IPS DF 6.9 (cell line): ENCODE measurements around the gene MROH2A.

Source experiments
- DNase-seq: peaks from one replicate; pipeline ENCODE4 v3.0.0-alpha.2; 2013; ENCODE audit warnings: low read depth, low spot score
- H3K27ac ChIP-seq: one replicate; pipeline ENCODE4 v1.5.1; 2013; ENCODE audit warnings: low read length, control low read depth
- H3K27me3 ChIP-seq: 2 replicates; pipeline ENCODE4 v1.6.1; 2013; ENCODE audit warnings: mild to moderate bottlenecking, low read length; ENCODE audit not compliant: control insufficient read depth, insufficient read depth
- H3K36me3 ChIP-seq: 2 replicates; pipeline ENCODE4 v1.6.1; 2013; ENCODE audit warnings: low read length; ENCODE audit not compliant: control insufficient read depth, insufficient read depth
- H3K4me1 ChIP-seq: 2 replicates; pipeline ENCODE4 v1.6.1; 2013; ENCODE audit warnings: low read length; ENCODE audit not compliant: control insufficient read depth, insufficient read depth
- H3K4me3 ChIP-seq: 2 replicates; pipeline ENCODE4 v1.5.1; 2013; ENCODE audit warnings: mild to moderate bottlenecking, low read length
- H3K9me3 ChIP-seq: 2 replicates; pipeline ENCODE4 v1.6.1; 2013; ENCODE audit warnings: low read length, inconsistent platforms; ENCODE audit not compliant: control insufficient read depth, insufficient read depth
- WGBS: extraction: QIAGEN DNeasy Blood & Tissue Kit; methylation state at CpG from one replicate; pipeline ENCODE4 v1.1.7; 2013; ENCODE audit warnings: mixed read lengths, missing lambda C conversion rate; ENCODE audit not compliant: insufficient read length, insufficient coverage; 5-methylcytosine and 5-hydroxymethylcytosine counted together

The MROH2A gene

GRCh38 chr2:233811732-233812131 lies 33.6 kb downstream of the MROH2A start:
- no peaks in the 10 kb centered on the region for H3K27me3 ChIP-seq
- no peaks in the 10 kb centered on the region for H3K36me3 ChIP-seq
- no peaks in the 10 kb centered on the region for H3K4me1 ChIP-seq
- H3K27ac ChIP-seq = no peak overlapping the region
- H3K9me3 ChIP-seq = no peaks in the 10 kb centered on the region
- H3K4me3 ChIP-seq = no peak overlapping the region
- no peak for DNase-seq
- WGBS = no CpG with 5 or more reads among the region's 8 CpGs

- H3K36me3 ChIP-seq = no peaks in the 10 kb centered on the region
- no peak for DNase-seq
- H3K4me3 ChIP-seq = no peak overlapping the region
- no peaks in the 10 kb centered on the region for H3K27me3 ChIP-seq
- H3K9me3 ChIP-seq = no peaks in the 10 kb centered on the region
- WGBS = no CpG with 5 or more reads among the region's 3 CpGs
- H3K27ac ChIP-seq = no peak overlapping the region
- H3K4me1 ChIP-seq = no peaks in the 10 kb centered on the region
Measured at GRCh38 chr2:233813236-233814055, 35.3 kb downstream of the MROH2A start.

- WGBS = no CpG with 5 or more reads among the region's 2 CpGs
- H3K9me3 ChIP-seq = no peaks in the 10 kb centered on the region
Measured at GRCh38 chr2:233814056-233814835, 36.1 kb downstream of the MROH2A start.

GRCh38 chr2:233815861-233816260 lies 37.7 kb downstream of the MROH2A start:
- Histone ChIP-seq H3K4me1 (no peaks in the 10 kb centered on the region), H3K27me3 (no peaks in the 10 kb centered on the region), H3K9me3 (no peaks in the 10 kb centered on the region), H3K36me3 (no peaks in the 10 kb centered on the region), H3K27ac (no peak overlapping the region), H3K4me3 (no peak overlapping the region)
- DNase-seq = no peak
- no CpG with 5 or more reads among the region's 6 CpGs for WGBS

More at GRCh38 chr2:233814056-233814835, 36.1 kb downstream of the MROH2A start:
- Histone ChIP-seq H3K27ac (no peak overlapping the region), H3K4me3 (no peak overlapping the region), H3K36me3 (no peaks in the 10 kb centered on the region), H3K27me3 (no peaks in the 10 kb centered on the region), H3K4me1 (no peaks in the 10 kb centered on the region)
- peak; percentile 31 for DNase-seq

- H3K27ac ChIP-seq = no peak overlapping the region
- no peaks in the 10 kb centered on the region for H3K9me3 ChIP-seq
- no peaks in the 10 kb centered on the region for H3K4me1 ChIP-seq
- DNase-seq = no peak
- H3K36me3 ChIP-seq = no peaks in the 10 kb centered on the region
- WGBS = no CpG with 5 or more reads among the region's 2 CpGs
- H3K27me3 ChIP-seq = no peaks in the 10 kb centered on the region
- no peak overlapping the region for H3K4me3 ChIP-seq
Measured at GRCh38 chr2:233816334-233816733, 38.2 kb downstream of the MROH2A start.

- no peak for DNase-seq
- Histone ChIP-seq H3K4me1 (no peaks in the 10 kb centered on the region), H3K27ac (no peak overlapping the region), H3K36me3 (no peaks in the 10 kb centered on the region), H3K27me3 (no peaks in the 10 kb centered on the region), H3K4me3 (no peak overlapping the region), H3K9me3 (no peaks in the 10 kb centered on the region)
- no CpG with 5 or more reads among the region's 4 CpGs for WGBS
Measured at GRCh38 chr2:233816771-233817170, 38.6 kb downstream of the MROH2A start.

GRCh38 chr2:233817361-233817911 lies 39.3 kb downstream of the MROH2A start:
- H3K27me3 ChIP-seq = no peaks in the 10 kb centered on the region
- H3K27ac ChIP-seq = no peak overlapping the region
- H3K9me3 ChIP-seq = no peaks in the 10 kb centered on the region
- H3K36me3 ChIP-seq = no peaks in the 10 kb centered on the region
- DNase-seq = no peak
- no peaks in the 10 kb centered on the region for H3K4me1 ChIP-seq
- no peak overlapping the region for H3K4me3 ChIP-seq
- WGBS = no CpG with 5 or more reads among the region's 3 CpGs

GRCh38 chr2:233817995-233818638 lies 40.0 kb downstream of the MROH2A start:
- H3K4me1 ChIP-seq = no peaks in the 10 kb centered on the region
- H3K4me3 ChIP-seq = no peak overlapping the region
- DNase-seq = no peak
- no CpG with 5 or more reads among the region's 11 CpGs for WGBS
- H3K9me3 ChIP-seq = no peaks in the 10 kb centered on the region
- no peaks in the 10 kb centered on the region; the same call in 1 of the 2 replicates for H3K36me3 ChIP-seq
- no peaks in the 10 kb centered on the region for H3K27me3 ChIP-seq
- H3K27ac ChIP-seq = no peak overlapping the region

- no peak overlapping the region for H3K4me3 ChIP-seq
- no peaks in the 10 kb centered on the region for H3K9me3 ChIP-seq
- H3K36me3 ChIP-seq = no peaks in the 10 kb centered on the region; the same call in 1 of the 2 replicates
- WGBS = no CpG with 5 or more reads among the region's 17 CpGs
- no peaks in the 10 kb centered on the region for H3K4me1 ChIP-seq
- H3K27me3 ChIP-seq = no peaks in the 10 kb centered on the region
- H3K27ac ChIP-seq = no peak overlapping the region
- DNase-seq = no peak
Measured at GRCh38 chr2:233818639-233819621, 40.8 kb downstream of the MROH2A start.
